Astrocyte (in vitro differentiated cells and primary cell): ENCODE measurements around the gene SPNS2. TPM values are rescaled to one million over a fixed set of nuclear protein-coding genes. Genes with fewer than 3 reads are reported as not detected.

ENCODE experiments used
- DNase-seq: peaks from one replicate; pipeline ENCODE4 v3.0.0-alpha.2; 2010; ENCODE audit warnings: low read depth
- FAIRE-seq: peaks from 2 replicates; lab custom pipeline; 2011; peaks lifted over from hg19 to GRCh38; lab: Jason Lieb, UNC
- H2AFZ ChIP-seq: 2 replicates; pipeline ENCODE4 v1.6.0; 2012; ENCODE audit warnings: low read depth, low read length, inconsistent platforms
- H3K27ac ChIP-seq: 2 replicates; pipeline ENCODE4 v1.5.1; 2011; ENCODE audit warnings: low read depth, low read length, inconsistent platforms
- H3K27me3 ChIP-seq: 2 replicates; pipeline ENCODE4 v1.6.0; 2011; ENCODE audit warnings: low read length, inconsistent platforms; ENCODE audit not compliant: insufficient read depth
- H3K36me3 ChIP-seq: 2 replicates; pipeline ENCODE4 v1.5.1; 2011; ENCODE audit warnings: low read length, inconsistent platforms; ENCODE audit not compliant: insufficient read depth
- H3K4me1 ChIP-seq: 2 replicates; pipeline ENCODE4 v1.5.1; 2011; ENCODE audit warnings: low read length, inconsistent platforms; ENCODE audit not compliant: insufficient read depth
- H3K4me2 ChIP-seq: 2 replicates; pipeline ENCODE4 v1.6.0; 2012; ENCODE audit warnings: low read length, inconsistent platforms
- H3K4me3 ChIP-seq: 2 replicates; pipeline ENCODE4 v1.5.1; 2011; ENCODE audit warnings: low read depth, mild to moderate bottlenecking, low read length, inconsistent platforms; ENCODE audit not compliant: insufficient read depth
- H3K79me2 ChIP-seq: 2 replicates; pipeline ENCODE4 v1.6.0; 2012; ENCODE audit warnings: mild to moderate bottlenecking, low read length, inconsistent platforms; ENCODE audit not compliant: insufficient read depth
- H3K9ac ChIP-seq: 2 replicates; pipeline ENCODE4 v1.6.0; 2012; ENCODE audit warnings: mild to moderate bottlenecking, low read length, inconsistent platforms
- H3K9me3 ChIP-seq: 2 replicates; pipeline ENCODE4 v1.5.1; 2012; ENCODE audit warnings: low read depth, mild to moderate bottlenecking, low read length, inconsistent platforms; ENCODE audit not compliant: insufficient read depth
- H4K20me1 ChIP-seq: 2 replicates; pipeline ENCODE4 v1.6.0; 2012; ENCODE audit warnings: low read length, inconsistent platforms; ENCODE audit not compliant: insufficient read depth
- H3K27ac Mint-ChIP-seq: one replicate; pipeline ENCODE4 v1.8.0; 2021; ENCODE audit warnings: mild to moderate bottlenecking, mixed read lengths; ENCODE audit not compliant: unreplicated experiment
- H3K27me3 Mint-ChIP-seq: one replicate; pipeline ENCODE4 v1.8.0; 2021; ENCODE audit warnings: low read depth, mixed read lengths; ENCODE audit not compliant: unreplicated experiment
- H3K36me3 Mint-ChIP-seq: one replicate; pipeline ENCODE4 v1.8.0; 2021; ENCODE audit warnings: low read depth, mixed read lengths; ENCODE audit not compliant: unreplicated experiment
- H3K4me1 Mint-ChIP-seq: one replicate; pipeline ENCODE4 v1.8.0; 2021; ENCODE audit warnings: low read depth, mixed read lengths; ENCODE audit not compliant: unreplicated experiment
- H3K4me3 Mint-ChIP-seq: one replicate; pipeline ENCODE4 v1.8.0; 2021; ENCODE audit warnings: mild to moderate bottlenecking, moderate library complexity, mixed read lengths; ENCODE audit not compliant: unreplicated experiment
- H3K9me3 Mint-ChIP-seq: one replicate; pipeline ENCODE4 v1.8.0; 2021; ENCODE audit warnings: mild to moderate bottlenecking, mixed read lengths; ENCODE audit not compliant: unreplicated experiment
- EZH2 ChIP-seq: IDR thresholded peaks from 2 replicates; pipeline ENCODE4 v1.6.1; 2012; ENCODE audit warnings: mild to moderate bottlenecking, low read length, inconsistent platforms; ENCODE audit not compliant: insufficient read depth
- total RNA-seq: library from RNA; stranded (reverse); gene quantifications from 2 replicates; pipeline ENCODE4 v1.2.1, GENCODE V29; 2021
- TF ChIP-seq, protein P1 (sequence below): IDR thresholded peaks from 2 replicates; pipeline ENCODE4 v1.5.1; 2011; ENCODE audit warnings: low read depth, mild to moderate bottlenecking, inconsistent platforms, low read length, moderate library complexity; ENCODE audit not compliant: insufficient read depth

SPNS2 gene
- total RNA-seq, 1 donor from 2014 or later = 4.3 TPM

DNA sequence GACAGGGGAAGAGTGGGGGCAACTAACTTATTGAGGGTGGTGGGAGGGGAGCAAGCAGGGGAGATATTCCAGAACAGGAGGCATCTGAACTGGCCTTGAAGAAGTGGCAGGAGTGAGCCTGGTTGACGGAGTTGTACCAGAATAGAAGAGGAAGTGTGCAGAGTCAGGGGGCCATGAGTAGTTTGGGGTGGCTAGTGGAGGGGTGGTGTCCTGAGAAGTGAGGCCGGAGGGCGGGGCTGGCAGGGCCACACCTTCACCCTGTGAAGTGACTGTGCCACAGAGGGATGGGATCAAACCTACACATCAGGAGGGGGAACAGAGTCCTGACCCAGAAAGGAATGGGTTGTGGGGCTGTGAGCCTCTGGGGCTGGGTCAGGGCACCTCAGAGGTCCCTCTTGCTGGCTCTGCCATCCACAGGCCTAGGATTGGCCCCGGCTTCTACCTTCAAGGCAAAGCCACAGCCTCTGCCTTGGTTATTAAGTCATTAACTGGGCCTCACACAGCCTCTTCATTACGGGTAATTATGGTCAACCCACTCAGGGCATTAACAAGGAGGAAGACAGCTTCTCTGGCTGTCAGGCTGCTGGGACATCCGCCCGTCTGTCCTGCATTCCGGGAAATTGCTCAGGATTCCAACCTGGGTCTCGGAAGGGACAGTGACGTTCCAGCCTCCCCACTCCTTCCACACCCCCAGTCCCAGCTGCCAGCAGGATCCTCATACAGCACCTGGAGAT, 12.7 kb downstream of the SPNS2 start:
- no peak for TF ChIP-seq EZH2
- TF ChIP-seq, protein P1, sequence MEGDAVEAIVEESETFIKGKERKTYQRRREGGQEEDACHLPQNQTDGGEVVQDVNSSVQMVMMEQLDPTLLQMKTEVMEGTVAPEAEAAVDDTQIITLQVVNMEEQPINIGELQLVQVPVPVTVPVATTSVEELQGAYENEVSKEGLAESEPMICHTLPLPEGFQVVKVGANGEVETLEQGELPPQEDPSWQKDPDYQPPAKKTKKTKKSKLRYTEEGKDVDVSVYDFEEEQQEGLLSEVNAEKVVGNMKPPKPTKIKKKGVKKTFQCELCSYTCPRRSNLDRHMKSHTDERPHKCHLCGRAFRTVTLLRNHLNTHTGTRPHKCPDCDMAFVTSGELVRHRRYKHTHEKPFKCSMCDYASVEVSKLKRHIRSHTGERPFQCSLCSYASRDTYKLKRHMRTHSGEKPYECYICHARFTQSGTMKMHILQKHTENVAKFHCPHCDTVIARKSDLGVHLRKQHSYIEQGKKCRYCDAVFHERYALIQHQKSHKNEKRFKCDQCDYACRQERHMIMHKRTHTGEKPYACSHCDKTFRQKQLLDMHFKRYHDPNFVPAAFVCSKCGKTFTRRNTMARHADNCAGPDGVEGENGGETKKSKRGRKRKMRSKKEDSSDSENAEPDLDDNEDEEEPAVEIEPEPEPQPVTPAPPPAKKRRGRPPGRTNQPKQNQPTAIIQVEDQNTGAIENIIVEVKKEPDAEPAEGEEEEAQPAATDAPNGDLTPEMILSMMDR = no peak
- Histone ChIP-seq H3K9me3 (no peaks in the 10 kb centered on the region), H3K4me3 (no peak overlapping the region), H3K4me2 (no peak overlapping the region), H3K9ac (no peak overlapping the region), H3K27me3 (no peaks in the 10 kb centered on the region), H3K27ac (no peak overlapping the region), H2AFZ (no peak overlapping the region), H3K36me3 (no peaks in the 10 kb centered on the region), H3K4me1 (peaks cover 8% of the 10 kb centered on the region), H4K20me1 (no peaks in the 10 kb centered on the region), H3K79me2 (no peaks in the 10 kb centered on the region)
- Mint-ChIP-seq H3K27ac (no peak overlapping the region), H3K36me3 (peaks cover 6% of the 10 kb centered on the region), H3K4me3 (no peak overlapping the region), H3K27me3 (peaks cover 39% of the 10 kb centered on the region), H3K9me3 (peaks cover 8% of the 10 kb centered on the region), H3K4me1 (no peaks in the 10 kb centered on the region)
- DNase-seq (no peak), FAIRE-seq (no peak)

DNA sequence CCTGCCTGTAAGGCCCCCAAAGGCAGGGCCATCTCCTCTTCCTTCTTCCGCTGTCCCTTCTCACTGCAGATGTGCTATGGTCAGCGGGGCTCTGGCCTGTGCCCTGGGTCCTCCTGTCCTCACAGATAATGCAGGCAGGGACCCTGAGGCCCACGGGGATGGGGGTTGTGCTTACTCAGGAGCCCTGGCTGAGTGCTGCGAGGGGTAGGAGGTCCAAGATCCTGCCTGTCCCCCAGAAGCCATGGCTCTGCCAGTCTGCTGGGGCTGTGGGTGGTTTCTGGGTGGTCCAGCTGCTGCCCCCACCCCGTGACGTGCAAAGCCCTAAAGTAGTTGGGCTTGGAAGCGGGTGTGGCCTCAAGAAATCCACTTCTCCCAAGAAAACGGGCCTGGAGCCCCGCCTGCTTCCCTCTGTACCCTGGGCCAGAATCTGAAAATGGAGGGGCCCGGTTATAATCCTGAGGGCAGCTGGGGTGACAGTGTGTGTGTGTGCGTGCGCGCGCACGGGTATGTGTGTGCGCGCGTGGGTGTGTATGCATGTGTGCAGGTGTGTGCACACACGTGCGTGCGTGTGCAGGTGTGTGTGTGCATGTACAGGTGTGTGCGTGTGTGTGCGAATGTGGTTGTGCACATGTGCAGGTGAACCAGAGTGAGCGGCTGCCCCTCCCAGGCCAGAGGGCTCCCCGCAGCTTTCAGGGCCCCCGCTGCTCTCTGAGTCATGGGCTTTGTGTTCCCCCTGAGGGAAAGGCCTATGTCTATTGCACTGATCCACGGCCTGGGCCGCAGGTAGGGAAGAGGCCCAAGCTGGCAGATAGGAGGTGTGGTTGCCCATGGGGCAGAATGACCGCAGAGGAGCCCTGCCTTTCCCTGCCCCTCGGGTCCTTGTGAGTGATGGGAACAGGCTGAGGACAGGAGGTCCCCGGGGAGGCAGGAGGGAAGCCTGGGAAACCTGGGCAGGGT, 13.8 kb downstream of the SPNS2 start:
- H3K27ac Mint-ChIP-seq = no peak overlapping the region

More for the DNA sequence above, 13.8 kb downstream of the SPNS2 start:
- Histone ChIP-seq H3K27ac (no peak overlapping the region), H3K4me3 (no peak overlapping the region), H2AFZ (no peak overlapping the region), H3K4me2 (no peak overlapping the region), H3K9me3 (no peaks in the 10 kb centered on the region), H3K4me1 (peaks cover 8% of the 10 kb centered on the region), H3K9ac (no peak overlapping the region), H3K27me3 (no peaks in the 10 kb centered on the region), H4K20me1 (no peaks in the 10 kb centered on the region), H3K36me3 (no peaks in the 10 kb centered on the region), H3K79me2 (no peaks in the 10 kb centered on the region)
- no peaks in the 10 kb centered on the region for H3K4me1 Mint-ChIP-seq
- peaks cover 8% of the 10 kb centered on the region for H3K9me3 Mint-ChIP-seq
- DNase-seq (no peak), FAIRE-seq (no peak)
- no peak for TF ChIP-seq EZH2
- TF ChIP-seq, protein P1 = no peak
- peaks cover 6% of the 10 kb centered on the region for H3K36me3 Mint-ChIP-seq
- H3K4me3 Mint-ChIP-seq = no peak overlapping the region
- peaks cover 39% of the 10 kb centered on the region for H3K27me3 Mint-ChIP-seq
